HG02571 (cell line): ENCODE results near the gene HOXD12.

Experiments used
- ATAC-seq: cut with Tn5 transposase; IDR thresholded peaks from one replicate; pipeline ENCODE4 v1.9.1; 2021; ENCODE audit warnings: mild to moderate bottlenecking, moderate library complexity; ENCODE audit not compliant: unreplicated experiment

Gene HOXD12

GRCh38 chr2:176092270-176093144, 7.1 kb upstream of the HOXD12 start, which contains the start of gene HOXD13:
HOXD13 (plus strand) TSS chr2:176092721; CDS start chr2:176092891, 170 bp downstream.
- ATAC-seq = no peak

- ATAC-seq = no peak
Measured at GRCh38 chr2:176093145-176093897, 6.3 kb upstream of the HOXD12 start.

- no peak for ATAC-seq
Measured at GRCh38 chr2:176093898-176094249, 5.7 kb upstream of the HOXD12 start.

- ATAC-seq = no peak
Measured at GRCh38 chr2:176094349-176094748, 5.2 kb upstream of the HOXD12 start.

GRCh38 chr2:176095421-176095820, 4.2 kb upstream of the HOXD12 start:
- ATAC-seq = no peak

GRCh38 chr2:176096243-176096985, 3.2 kb upstream of the HOXD12 start:
- ATAC-seq = no peak

GRCh38 chr2:176096986-176097819, 2.4 kb upstream of the HOXD12 start:
- peak; percentile 89 for ATAC-seq

- no peak for ATAC-seq
Measured at GRCh38 chr2:176097820-176098365, 1.7 kb upstream of the HOXD12 start.

GRCh38 chr2:176098366-176099158, 1.0 kb upstream of the HOXD12 start:
- ATAC-seq = no peak

- ATAC-seq = no peak
Measured at GRCh38 chr2:176099159-176099727, 352 bp upstream of the HOXD12 start.

- no peak for ATAC-seq
Measured at GRCh38 chr2:176100547-176101140, 1.0 kb downstream of the HOXD12 start.

- ATAC-seq = no peak
Measured at GRCh38 chr2:176101216-176101830, 1.7 kb downstream of the HOXD12 start.

GRCh38 chr2:176101842-176102241, 2.2 kb downstream of the HOXD12 start:
- no peak for ATAC-seq

GRCh38 chr2:176102309-176102866, 2.8 kb downstream of the HOXD12 start:
- ATAC-seq = no peak

GRCh38 chr2:176103194-176103593, 3.6 kb downstream of the HOXD12 start:
- no peak for ATAC-seq

- no peak for ATAC-seq
Measured at GRCh38 chr2:176103742-176104315, 4.2 kb downstream of the HOXD12 start.

GRCh38 chr2:176104316-176105077, 4.9 kb downstream of the HOXD12 start:
- no peak for ATAC-seq
